Left lung (tissue), 10 donors: ENCODE results near the gene USO1. TPM values are rescaled to one million over a fixed set of nuclear protein-coding genes. Genes with fewer than 3 reads are reported as not detected.
A peak's percentile ranks its signal among the peaks of the same experiment; 100 is the strongest.

ENCODE experiments used
- ATAC-seq: fragments of 200-7000 bp; cut with Tn5 transposase; one replicate; pipeline ENCODE4 v1.9.1; 2020; ENCODE audit warnings: moderate library complexity
- DNase-seq, 4 donors: peaks; one replicate each; pipeline ENCODE4 v3.0.0-alpha.2; 2013 to 2020
- H3K27ac ChIP-seq, 2 donors: fragments of 200-600 bp; sonication (generic) in 1 of 2; one replicate each; pipeline versions ENCODE4 v1.5.0 to v1.8.0; 2020 to 2021
- H3K27me3 ChIP-seq, 2 donors: fragments of 200-600 bp; sonication (generic) in 1 of 2; one replicate each; pipeline versions ENCODE4 v1.5.0 to v1.8.0; 2020 to 2021
- H3K36me3 ChIP-seq, 2 donors: fragments of 200-600 bp; sonication (generic) in 1 of 2; one replicate each; pipeline versions ENCODE4 v1.5.0 to v1.8.0; 2020 to 2021
- H3K4me1 ChIP-seq, 2 donors: fragments of 200-600 bp; one replicate each; pipeline ENCODE4 v1.8.0; 2021
- H3K4me3 ChIP-seq, 2 donors: fragments of 200-600 bp; sonication (generic) in 1 of 2; one replicate each; pipeline versions ENCODE4 v1.5.0 to v1.8.0; 2020 to 2021; ENCODE audit warnings: mild to moderate bottlenecking in 1 of 2
- H3K9me3 ChIP-seq, 2 donors: fragments of 200-600 bp; sonication (generic) in 1 of 2; one replicate each; pipeline versions ENCODE4 v1.5.0 to v1.8.0; 2020 to 2021
- CTCF ChIP-seq, 2 donors: fragments of 200-600 bp; sonication (generic) in 1 of 2; IDR thresholded peaks; one replicate each; pipeline versions ENCODE4 v1.5.0 to v1.8.0; 2021; ENCODE audit warnings: antibody characterized with exemption in 2 of 2
- intact Hi-C, 2 donors: fragments of 100-400 bp; cut with DNase I; formaldehyde crosslinking; loops; one replicate each; pipeline versions ENCODE4 v1.11.2 to v1.14.2; 2022
- polyA plus RNA-seq, 6 donors: library from polyadenylated mRNA; unstranded; fragments of 120-200 nt; gene quantifications; one replicate each; pipeline ENCODE4 v1.2.1, GENCODE V29; 2013; ENCODE audit not compliant: insufficient read length in 6 of 6
- total RNA-seq, 2 donors: library from RNA; stranded (reverse); fragmentation: NEBNext Ultra II Directional; extraction: Animal tissue kit (Norgen Biotek cat#: 25700); gene quantifications; one replicate each; pipeline ENCODE4 v1.2.1, GENCODE V29; 2021
- donor health status: DM: no; HTN: yes; CAD: no.
- donor health status: DM: no; HTN: no; CAD: no.

The USO1 gene
- total and polyA plus RNA-seq, 8 donors, result 64.2 to 86.1 (median 74.5) TPM

DNA sequence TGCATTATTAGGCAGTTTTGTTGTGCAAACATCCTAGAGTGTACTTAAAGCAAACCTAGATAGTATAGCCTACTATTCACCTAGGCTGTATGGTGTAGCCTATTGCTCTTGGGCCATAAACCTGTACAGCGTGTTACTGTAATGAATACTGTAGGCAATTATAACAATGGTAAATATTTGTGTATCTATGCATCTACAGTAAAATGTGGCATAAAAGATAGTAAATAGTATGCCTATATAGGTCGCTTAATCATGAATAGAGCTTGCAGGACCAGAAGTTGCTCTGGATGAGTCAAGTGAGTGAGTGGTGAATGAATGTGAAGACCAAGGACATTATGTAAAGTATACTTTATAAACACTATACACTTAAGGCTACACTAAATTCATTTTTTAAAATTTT is 16.6 kb downstream of the USO1 start:
- H3K9me3 ChIP-seq, result no peaks in the 10 kb centered on the region
- H3K36me3 ChIP-seq, result peaks cover 0 to 3% of the 10 kb centered on the region in 2 donors
- DNase-seq (no peak), ATAC-seq (no peak)
- TF ChIP-seq CTCF (IDR thresholded peaks at IDR 0.05), result no peak
- peaks cover 0 to 21% of the 10 kb centered on the region in 2 donors for H3K4me1 ChIP-seq
- no peaks in the 10 kb centered on the region for H3K27me3 ChIP-seq
- no peak overlapping the region for H3K27ac ChIP-seq
- intact Hi-C loops, result no loop called here
- no peak overlapping the region for H3K4me3 ChIP-seq

- H3K4me3 ChIP-seq, result no peak overlapping the region
- ATAC-seq (no peak), DNase-seq (no peak)
- TF ChIP-seq CTCF (IDR thresholded peaks at IDR 0.05), result no peak
- H3K36me3 ChIP-seq, result peaks cover 0 to 3% of the 10 kb centered on the region in 2 donors
- no peak overlapping the region for H3K27ac ChIP-seq
- intact Hi-C loops, result no loop called here
- peaks cover 0 to 21% of the 10 kb centered on the region in 2 donors for H3K4me1 ChIP-seq
- no peaks in the 10 kb centered on the region for H3K9me3 ChIP-seq
- H3K27me3 ChIP-seq, result no peaks in the 10 kb centered on the region
Observed at GRCh38 chr4:75742451-75742850, 18.1 kb downstream of the USO1 start.

- intact Hi-C loops, result no loop called here
- H3K4me3 ChIP-seq, result no peak overlapping the region
- peaks cover 0 to 21% of the 10 kb centered on the region in 2 donors for H3K4me1 ChIP-seq
- DNase-seq, result no peak
- peak; percentile 71 for ATAC-seq
- H3K36me3 ChIP-seq, result peaks cover 0 to 3% of the 10 kb centered on the region in 2 donors
- H3K27ac ChIP-seq, result peak overlapping the region in 1 of 2 donors; percentile 63
- H3K27me3 ChIP-seq, result no peaks in the 10 kb centered on the region
- H3K9me3 ChIP-seq, result no peaks in the 10 kb centered on the region
- no peak for TF ChIP-seq CTCF (IDR thresholded peaks at IDR 0.05)
Observed at GRCh38 chr4:75745161-75745560, 20.8 kb downstream of the USO1 start.

GRCh38 chr4:75745721-75746199 is 21.4 kb downstream of the USO1 start:
- ATAC-seq (no peak), DNase-seq (no peak)
- no peaks in the 10 kb centered on the region for H3K27me3 ChIP-seq
- peaks cover 0 to 3% of the 10 kb centered on the region in 2 donors for H3K36me3 ChIP-seq
- TF ChIP-seq CTCF (IDR thresholded peaks at IDR 0.05), result no peak
- no peaks in the 10 kb centered on the region for H3K9me3 ChIP-seq
- no peak overlapping the region for H3K4me3 ChIP-seq
- peak overlapping the region in 1 of 2 donors; percentile 63 for H3K27ac ChIP-seq
- peaks cover 0 to 21% of the 10 kb centered on the region in 2 donors for H3K4me1 ChIP-seq
- intact Hi-C loops, result no loop called here

- intact Hi-C loops, result no loop called here
- no peak for TF ChIP-seq CTCF (IDR thresholded peaks at IDR 0.05)
- H3K27ac ChIP-seq, result no peak overlapping the region
- DNase-seq, result no peak
- no peaks in the 10 kb centered on the region for H3K4me1 ChIP-seq
- peaks cover 0 to 45% of the 10 kb centered on the region in 2 donors for H3K36me3 ChIP-seq
- no peak overlapping the region for H3K4me3 ChIP-seq
- H3K27me3 ChIP-seq, result no peaks in the 10 kb centered on the region
- H3K9me3 ChIP-seq, result no peaks in the 10 kb centered on the region
- ATAC-seq, result no peak
Observed at GRCh38 chr4:75752637-75753036, 28.3 kb downstream of the USO1 start.
